Measurements from ENCODE around the gene MICALL1. TPM values are rescaled to one million over a fixed set of nuclear protein-coding genes. Genes with fewer than 3 reads are reported as not detected.
A peak's percentile ranks its signal among the peaks of the same experiment; 100 is the strongest.

The MICALL1 gene
- total and polyA plus RNA-seq, 9 of the 15 experiments (the other 6 are each of a cell fraction or from before 2014, with no cell fraction given) = 0.32 to 21.5 (median 6.1) TPM

GRCh38 chr22:37887584-37888378 lies 18.3 kb upstream of the MICALL1 start:
- WGBS (ENCODE audit: insufficient coverage, low coverage, missing lambda C conversion rate) = 67% methylated on average over 6 of the region's 6 CpGs
- intact Hi-C loops (cut with micrococcal nuclease) (loop anchor here (2.0 kb wide), 1 partner anchor 77 kb away; no protein-coding TSS in a partner anchor), in situ Hi-C loops (cut with MboI) (no loop called here)
- Histone ChIP-seq H3K27ac (ENCODE audit: extremely low read depth, low read depth, low read length) (no peak overlapping the region), H3K36me3 (ENCODE audit: control insufficient read depth, insufficient read depth, low read length) (peaks cover 70% of the 10 kb centered on the region; the same call in 2 of the 3 replicates), H3K4me1 (replicated peaks in 1 of 2; ENCODE audit: control insufficient read depth in 2 of 2, insufficient read depth in 2 of 2, low read length in 2 of 2) (peaks cover 0 to under 1% of the 10 kb centered on the region in 2 experiments; a peak in 3 of 5 replicates), H4K20me1 (replicated peaks; ENCODE audit: control insufficient read depth, insufficient read depth, low read length) (no peaks in the 10 kb centered on the region), H2AFZ (ENCODE audit: low read depth, low read length) (no peak overlapping the region), H3K9ac (ENCODE audit: insufficient read depth in 1 of 2, low read depth in 2 of 2, low read length in 2 of 2) (no peak overlapping the region), H3K9me1 (ENCODE audit: control insufficient read depth, insufficient read depth, low read length) (no peaks in the 10 kb centered on the region), H3K27me3 (ENCODE audit: control insufficient read depth in 2 of 2, insufficient read depth in 2 of 2, low read length in 2 of 2) (no peaks in the 10 kb centered on the region), H3K4me3 (no peak overlapping the region), H3K9me3 (replicated peaks; ENCODE audit: control insufficient read depth, insufficient read depth, low read depth, low read length) (no peaks in the 10 kb centered on the region), H3K4me2 (ENCODE audit: insufficient read depth, low read length) (no peak overlapping the region), H3K79me2 (ENCODE audit: control insufficient read depth, insufficient read depth, low read length) (peaks cover 13% of the 10 kb centered on the region; the same call in 2 of the 3 replicates)
- BruUV-seq (replicated peaks) = no TSS peak
- ChIA-PET POLR2A (interaction anchor here (1.0 kb wide), 1 partner anchor 9 kb away, joined by 3 read pairs; no protein-coding TSS in a partner anchor), CTCF (ENCODE audit: low intra/inter-chr PET ratio) (interaction anchor here (1.0 to 1.1 kb wide), 3 partner anchors 18 to 78 kb away, joined by 3 to 6 read pairs (median 4); partner anchors contain the start of gene MICALL1)
- peak; percentile 68 for FAIRE-seq
- no peak for DNase-seq (ENCODE audit: extremely low read depth in 1 of 4, low spot score in 3 of 4)
- ATAC-seq = peak; percentile 74
- TF ChIP-seq RAD21 (CRISPR knock-in tag; conservative IDR thresholded peaks at IDR 0.05 in 1 of 2, IDR thresholded peaks at IDR 0.05 in 1 of 2) (peak; percentile 14 to 51; a peak in 3 of 4 replicates), CTCF (IDR thresholded peaks at IDR 0.05 in 2 of 3, conservative IDR thresholded peaks at IDR 0.05 in 1 of 3; ENCODE audit: insufficient read depth in 2 of 3, low read depth in 1 of 3, low read length in 3 of 3) (peak in 2 of 3 experiments; percentile 31 to 53; a peak in 3 of 6 replicates), REST (IDR thresholded peaks at IDR 0.05; ENCODE audit: borderline replicate concordance) (peak; percentile 43; the same call in 1 of the 2 replicates), REST (CRISPR knock-in tag; IDR thresholded peaks at IDR 0.05; ENCODE audit: low read depth) (no peak), CXXC5 (CRISPR knock-in tag; IDR thresholded peaks at IDR 0.05) (no peak), DEAF1 (CRISPR knock-in tag; IDR thresholded peaks at IDR 0.05) (0 out of 2 replicates have a peak, but pooled peaks have one; percentile 6), HOXB6 (CRISPR knock-in tag; IDR thresholded peaks at IDR 0.05; ENCODE audit: borderline replicate concordance) (no peak), ZNF316 (IDR thresholded peaks at IDR 0.05) (0 out of 2 replicates have a peak, but pooled peaks have one; percentile 3)

Data from K562 (cell line).